ENCODE results near the gene ST14. TPM values are rescaled to one million over a fixed set of nuclear protein-coding genes. Genes with fewer than 3 reads are reported as not detected.
"Not testable (repeated sequence)": the region's sequence is repeated elsewhere in the genome, so short reads cannot be mapped to it uniquely, and the experiment has no call there.

Gene ST14
- polyA plus RNA-seq, 1 of the 3 experiments (the other 2 are of a cell fraction), result not detected

GRCh38 chr11:130249371-130249770 is 89.8 kb downstream of the ST14 start:
- 100% methylated on average over 4 of the region's 5 CpGs for WGBS (ENCODE audit: low lambda C conversion rate)
- H3K27me3 ChIP-seq (ENCODE audit: insufficient read depth), result no peaks in the 10 kb centered on the region
- no peak overlapping the region for H3K9ac ChIP-seq
- H3K27ac ChIP-seq (ENCODE audit: low read depth in 2 of 2, low read length in 1 of 2), result no peak overlapping the region
- TF ChIP-seq, protein P1, sequence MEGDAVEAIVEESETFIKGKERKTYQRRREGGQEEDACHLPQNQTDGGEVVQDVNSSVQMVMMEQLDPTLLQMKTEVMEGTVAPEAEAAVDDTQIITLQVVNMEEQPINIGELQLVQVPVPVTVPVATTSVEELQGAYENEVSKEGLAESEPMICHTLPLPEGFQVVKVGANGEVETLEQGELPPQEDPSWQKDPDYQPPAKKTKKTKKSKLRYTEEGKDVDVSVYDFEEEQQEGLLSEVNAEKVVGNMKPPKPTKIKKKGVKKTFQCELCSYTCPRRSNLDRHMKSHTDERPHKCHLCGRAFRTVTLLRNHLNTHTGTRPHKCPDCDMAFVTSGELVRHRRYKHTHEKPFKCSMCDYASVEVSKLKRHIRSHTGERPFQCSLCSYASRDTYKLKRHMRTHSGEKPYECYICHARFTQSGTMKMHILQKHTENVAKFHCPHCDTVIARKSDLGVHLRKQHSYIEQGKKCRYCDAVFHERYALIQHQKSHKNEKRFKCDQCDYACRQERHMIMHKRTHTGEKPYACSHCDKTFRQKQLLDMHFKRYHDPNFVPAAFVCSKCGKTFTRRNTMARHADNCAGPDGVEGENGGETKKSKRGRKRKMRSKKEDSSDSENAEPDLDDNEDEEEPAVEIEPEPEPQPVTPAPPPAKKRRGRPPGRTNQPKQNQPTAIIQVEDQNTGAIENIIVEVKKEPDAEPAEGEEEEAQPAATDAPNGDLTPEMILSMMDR (IDR thresholded peaks at IDR 0.05), result no peak
- H2AFZ ChIP-seq (ENCODE audit: low read depth), result no peak overlapping the region
- no peaks in the 10 kb centered on the region; the same call in 1 of the 2 replicates for H3K9me3 ChIP-seq
- H3K4me3 ChIP-seq (ENCODE audit: low read depth in 2 of 2, low read length in 1 of 2), result no peak overlapping the region
- DNase-seq, result no peak
- no peaks in the 10 kb centered on the region for H4K20me1 ChIP-seq (ENCODE audit: insufficient read depth)
- peaks cover 29% of the 10 kb centered on the region; the same call in 1 of the 2 replicates for H3K79me2 ChIP-seq (ENCODE audit: insufficient read depth)
- peaks cover 0 to 7% of the 10 kb centered on the region in 2 experiments for H3K36me3 ChIP-seq (replicated peaks in 1 of 2; ENCODE audit: control insufficient read depth in 1 of 2, insufficient read depth in 2 of 2, low read length in 1 of 2)
- H3F3A ChIP-seq (replicated peaks; ENCODE audit: insufficient read depth), result no peaks in the 10 kb centered on the region
- H3K4me1 ChIP-seq (ENCODE audit: control insufficient read depth in 1 of 2, insufficient read depth in 2 of 2, low read depth in 1 of 2, low read length in 1 of 2), result no peaks in the 10 kb centered on the region; a peak in 1 of 4 replicates
- CTCF ChIA-PET, result no interaction called here
- POLR2A ChIA-PET, result no interaction called here
- no peak overlapping the region for H3K4me2 ChIP-seq
- H3K9me2 ChIP-seq, result no peaks in the 10 kb centered on the region

GRCh38 chr11:130249929-130250328 is 90.3 kb downstream of the ST14 start:
- H4K20me1 ChIP-seq (ENCODE audit: insufficient read depth); H3K27ac ChIP-seq (ENCODE audit: low read depth in 2 of 2, low read length in 1 of 2); H3K27me3 ChIP-seq (ENCODE audit: insufficient read depth); H3K9me2 ChIP-seq; H3K9ac ChIP-seq; H2AFZ ChIP-seq (ENCODE audit: low read depth); POLR2A ChIA-PET; H3K4me1 ChIP-seq (ENCODE audit: control insufficient read depth in 1 of 2, insufficient read depth in 2 of 2, low read depth in 1 of 2, low read length in 1 of 2); DNase-seq; CTCF ChIA-PET; H3K4me3 ChIP-seq (ENCODE audit: low read depth in 2 of 2, low read length in 1 of 2); H3K9me3 ChIP-seq; H3K36me3 ChIP-seq (replicated peaks in 1 of 2; ENCODE audit: control insufficient read depth in 1 of 2, insufficient read depth in 2 of 2, low read length in 1 of 2); H3K4me2 ChIP-seq; H3F3A ChIP-seq (replicated peaks; ENCODE audit: insufficient read depth): not testable (repeated sequence)
- peaks cover 29% of the 10 kb centered on the region; the same call in 1 of the 2 replicates for H3K79me2 ChIP-seq (ENCODE audit: insufficient read depth)
- 100% methylated on average over 5 of the region's 5 CpGs for WGBS (ENCODE audit: low lambda C conversion rate)

DNA sequence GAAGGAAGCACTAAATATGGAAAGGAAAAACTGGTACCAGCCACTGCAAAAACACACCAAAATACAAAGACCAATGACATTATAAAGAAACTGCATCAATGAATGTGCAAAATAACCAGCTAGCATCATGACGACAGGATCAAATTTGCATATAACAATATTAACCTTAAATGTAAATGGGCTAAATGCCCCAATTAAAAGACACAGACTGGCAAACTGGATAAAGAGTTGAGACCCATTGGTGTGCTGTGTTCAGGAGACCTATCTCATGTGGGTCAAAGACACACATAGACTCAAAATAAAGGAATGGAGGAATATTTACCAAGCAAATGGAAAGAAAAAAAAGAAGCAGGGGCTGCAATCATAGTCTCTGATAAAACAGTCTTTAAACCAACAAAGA is 92.2 kb downstream of the ST14 start:
- H3K9ac ChIP-seq; H3K27me3 ChIP-seq (ENCODE audit: insufficient read depth); H3K4me1 ChIP-seq (ENCODE audit: control insufficient read depth in 1 of 2, insufficient read depth in 2 of 2, low read depth in 1 of 2, low read length in 1 of 2); H3K9me3 ChIP-seq; CTCF ChIA-PET; H3K9me2 ChIP-seq; H3K4me2 ChIP-seq; POLR2A ChIA-PET; H2AFZ ChIP-seq (ENCODE audit: low read depth); H3F3A ChIP-seq (replicated peaks; ENCODE audit: insufficient read depth); DNase-seq; H3K36me3 ChIP-seq (replicated peaks in 1 of 2; ENCODE audit: control insufficient read depth in 1 of 2, insufficient read depth in 2 of 2, low read length in 1 of 2); H3K4me3 ChIP-seq (ENCODE audit: low read depth in 2 of 2, low read length in 1 of 2); H4K20me1 ChIP-seq (ENCODE audit: insufficient read depth); H3K27ac ChIP-seq (ENCODE audit: low read depth in 2 of 2, low read length in 1 of 2): not testable (repeated sequence)
- H3K79me2 ChIP-seq (ENCODE audit: insufficient read depth), result peaks cover 34% of the 10 kb centered on the region; the same call in 1 of the 2 replicates
- WGBS (ENCODE audit: low lambda C conversion rate), result 89% methylated on average over 1 of the region's 1 CpG

Small RNA genes lying within 50 kb of the gene (small RNA-seq; reads per million reads assigned to genes)
- 0 reads per million in 7 experiments for gene RF00015

Other genes starting within 250 kb of the ST14 start
- gene PRDM10, start 156.9 kb upstream of the ST14 start, polyA plus RNA-seq (2012; rRNA removed), result 1.9 and 2.7 TPM in 2 replicates
- gene APLP2, start 89.9 kb upstream of the ST14 start, polyA plus RNA-seq (2012; rRNA removed), result 408 and 424 TPM in 2 replicates
- gene ZBTB44, start 155.1 kb downstream of the ST14 start, polyA plus RNA-seq (2012; rRNA removed), result 5.0 and 6.9 TPM in 2 replicates

All from SK-N-SH (cell line).